Liver (tissue), 9 donors: ENCODE measurements around the gene SMIM35. TPM values are rescaled to one million over a fixed set of nuclear protein-coding genes. Genes with fewer than 3 reads are reported as not detected.
"Not testable (repeated sequence)": the region's sequence is repeated elsewhere in the genome, so short reads cannot be mapped to it uniquely, and the experiment has no call there.

Source experiments
- DNase-seq: peaks from one replicate; pipeline ENCODE4 v3.0.0-alpha.2; 2017; ENCODE audit warnings: low spot score
- H3K27ac ChIP-seq, 2 donors: one replicate each; pipeline ENCODE4 v1.7.0; 2013; ENCODE audit warnings: inconsistent platforms in 2 of 2, low read length in 2 of 2, control low read depth in 1 of 2, low read depth in 1 of 2, mild to moderate bottlenecking in 1 of 2
- H3K27me3 ChIP-seq, 4 donors: one replicate each; pipeline versions ENCODE4 v1.6.1 to v1.7.0; 2013; ENCODE audit warnings: low read length in 3 of 4, inconsistent platforms in 1 of 4, mild to moderate bottlenecking in 1 of 4, moderate library complexity in 1 of 4; ENCODE audit not compliant: control insufficient read depth in 4 of 4, insufficient read depth in 4 of 4
- H3K36me3 ChIP-seq, 4 donors: one replicate each; pipeline versions ENCODE4 v1.6.1 to v1.7.0; 2013; ENCODE audit warnings: low read length in 3 of 4, mild to moderate bottlenecking in 3 of 4, low read depth in 1 of 4, moderate library complexity in 1 of 4; ENCODE audit not compliant: control insufficient read depth in 4 of 4, insufficient read depth in 3 of 4
- H3K4me1 ChIP-seq, 4 donors: one replicate each; pipeline versions ENCODE4 v1.6.1 to v1.7.0; 2013; ENCODE audit warnings: low read length in 3 of 4, mild to moderate bottlenecking in 3 of 4, moderate library complexity in 1 of 4; ENCODE audit not compliant: control insufficient read depth in 4 of 4, insufficient read depth in 4 of 4
- H3K4me3 ChIP-seq, 3 donors: one replicate each; pipeline versions ENCODE4 v1.6.1 to v1.7.0; 2013; ENCODE audit warnings: low read length in 3 of 3, control low read depth in 1 of 3, low read depth in 1 of 3, mild to moderate bottlenecking in 1 of 3
- H3K9ac ChIP-seq, 2 donors: one replicate each; pipeline ENCODE4 v1.7.0; 2013; ENCODE audit warnings: low read length in 2 of 2, mild to moderate bottlenecking in 2 of 2, moderate library complexity in 2 of 2, control low read depth in 1 of 2, low read depth in 1 of 2
- H3K9me3 ChIP-seq, 4 donors: one replicate each; pipeline versions ENCODE4 v1.6.1 to v1.7.0; 2013; ENCODE audit warnings: low read length in 3 of 4; ENCODE audit not compliant: control insufficient read depth in 4 of 4
- ATF3 ChIP-seq: IDR thresholded peaks from 2 replicates; pipeline ENCODE4 v1.6.1; 2016; ENCODE audit warnings: antibody characterized with exemption
- CTCF ChIP-seq: fragments of 150-350 bp; IDR thresholded peaks from 2 replicates; pipeline ENCODE4 v1.5.1; 2017; ENCODE audit warnings: improper control_type of control experiment, low read depth, low read length; ENCODE audit not compliant: missing input control
- EGR1 ChIP-seq, 2 donors: IDR thresholded peaks; 2 replicates each; pipeline ENCODE4 v1.6.1; 2016 to 2018; ENCODE audit warnings: antibody characterized with exemption in 2 of 2, low read depth in 2 of 2
- FOXA1 ChIP-seq: IDR thresholded peaks from 2 replicates; pipeline ENCODE4 v1.6.1; 2016; ENCODE audit warnings: antibody characterized with exemption
- GABPA ChIP-seq, 2 donors: IDR thresholded peaks in 1 of 2; conservative IDR thresholded peaks in 1 of 2; 2 replicates each; pipeline ENCODE4 v1.6.1; 2016; ENCODE audit warnings: antibody characterized with exemption in 2 of 2, mild to moderate bottlenecking in 1 of 2, moderate library complexity in 1 of 2
- HNF4A ChIP-seq, 2 donors: conservative IDR thresholded peaks; 2 replicates each; pipeline ENCODE4 v1.6.1; 2016; ENCODE audit warnings: antibody characterized with exemption in 2 of 2, mild to moderate bottlenecking in 2 of 2
- HNF4G ChIP-seq: IDR thresholded peaks from 2 replicates; pipeline ENCODE4 v1.6.1; 2016; ENCODE audit warnings: antibody characterized with exemption
- JUND ChIP-seq, 2 donors: IDR thresholded peaks; 2 replicates each; pipeline ENCODE4 v1.6.1; 2016; ENCODE audit warnings: antibody characterized with exemption in 2 of 2
- RAD21 ChIP-seq, 2 donors: IDR thresholded peaks; 2 replicates each; pipeline ENCODE4 v1.6.1; 2016; ENCODE audit warnings: antibody characterized with exemption in 2 of 2, mild to moderate bottlenecking in 2 of 2
- WGBS: extraction: QIAGEN DNeasy Blood & Tissue Kit; methylation state at CpG from one replicate; pipeline ENCODE4 v1.1.7; 2013; 5-methylcytosine and 5-hydroxymethylcytosine counted together
- polyA plus RNA-seq, 2 donors: library from polyadenylated mRNA; stranded (reverse) in 1 of 2; unstranded in 1 of 2; fragments of 200-250 nt in 1 of 2; fragments of >200 nt in 1 of 2; fragmentation: Nextera tagmentation in 1 of 2; extraction: Ambion mirVana in 1 of 2; gene quantifications; one replicate each; pipeline versions ENCODE4 v1.2.1 to v1.2.3, GENCODE V29; 2013 to 2015
- total RNA-seq, 2 donors: library from RNA; depleted of rRNA; stranded (reverse); fragments of >200 nt; gene quantifications; one replicate each; pipeline ENCODE4 v1.2.3, GENCODE V29; 2014
- TF ChIP-seq, protein P1 (sequence below): IDR thresholded peaks from 2 replicates; pipeline ENCODE4 v1.6.1; 2016; ENCODE audit warnings: antibody characterized with exemption, mild to moderate bottlenecking
- TF ChIP-seq, protein P2 (sequence below): IDR thresholded peaks from 2 replicates; pipeline ENCODE4 v1.6.1; 2016; ENCODE audit warnings: antibody characterized with exemption
- donor health status: healthy.
- donor health status: healthy.
- donor health status: healthy.
- donor health status: healthy.
- donor health status: healthy.

SMIM35 gene
- total and polyA plus RNA-seq, 4 donors = 0.07 TPM; not detected in 3

DNA sequence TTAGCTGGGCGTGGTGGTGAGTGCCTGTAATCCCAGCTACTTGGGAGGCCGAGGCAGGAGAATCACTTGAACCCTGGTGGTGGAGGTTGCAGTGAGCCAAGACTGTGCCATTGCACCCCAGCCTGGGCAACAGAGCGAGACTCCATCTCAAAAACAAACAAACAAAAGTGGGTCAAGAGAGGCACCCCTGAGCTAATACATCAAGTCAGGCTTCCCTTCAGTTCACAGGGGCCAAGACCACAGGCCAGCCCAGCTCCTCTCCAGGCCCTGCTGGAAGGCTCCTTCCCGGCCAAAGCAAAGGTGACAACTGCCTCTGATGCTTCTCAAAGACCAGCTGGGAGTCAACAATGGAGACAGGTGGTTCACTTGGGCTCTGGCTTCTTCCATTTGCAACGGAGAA lies 24.6 kb downstream of the SMIM35 start:
- H3K4me1 ChIP-seq, H3K27ac ChIP-seq, H3K9me3 ChIP-seq, H3K27me3 ChIP-seq, H3K4me3 ChIP-seq, H3K36me3 ChIP-seq, H3K9ac ChIP-seq, DNase-seq: not testable (repeated sequence)
- WGBS = 92% methylated on average over 5 of the region's 5 CpGs

- Histone ChIP-seq H3K9ac (no peak overlapping the region), H3K4me1 (no peaks in the 10 kb centered on the region), H3K9me3 (no peaks in the 10 kb centered on the region), H3K36me3 (no peaks in the 10 kb centered on the region), H3K27me3 (no peaks in the 10 kb centered on the region), H3K27ac (no peak overlapping the region), H3K4me3 (no peak overlapping the region)
- no peak for TF ChIP-seq JUND (IDR thresholded peaks at IDR 0.05)
- TF ChIP-seq EGR1 (IDR thresholded peaks at IDR 0.05; ENCODE audit: low read depth in 2 of 2) = no peak
- no peak for TF ChIP-seq CTCF
- no peak for TF ChIP-seq HNF4G
- no peak for TF ChIP-seq ATF3
- no peak for TF ChIP-seq GABPA (IDR thresholded peaks at IDR 0.05 in 1 of 2, conservative IDR thresholded peaks at IDR 0.05 in 1 of 2)
- TF ChIP-seq, protein P1, sequence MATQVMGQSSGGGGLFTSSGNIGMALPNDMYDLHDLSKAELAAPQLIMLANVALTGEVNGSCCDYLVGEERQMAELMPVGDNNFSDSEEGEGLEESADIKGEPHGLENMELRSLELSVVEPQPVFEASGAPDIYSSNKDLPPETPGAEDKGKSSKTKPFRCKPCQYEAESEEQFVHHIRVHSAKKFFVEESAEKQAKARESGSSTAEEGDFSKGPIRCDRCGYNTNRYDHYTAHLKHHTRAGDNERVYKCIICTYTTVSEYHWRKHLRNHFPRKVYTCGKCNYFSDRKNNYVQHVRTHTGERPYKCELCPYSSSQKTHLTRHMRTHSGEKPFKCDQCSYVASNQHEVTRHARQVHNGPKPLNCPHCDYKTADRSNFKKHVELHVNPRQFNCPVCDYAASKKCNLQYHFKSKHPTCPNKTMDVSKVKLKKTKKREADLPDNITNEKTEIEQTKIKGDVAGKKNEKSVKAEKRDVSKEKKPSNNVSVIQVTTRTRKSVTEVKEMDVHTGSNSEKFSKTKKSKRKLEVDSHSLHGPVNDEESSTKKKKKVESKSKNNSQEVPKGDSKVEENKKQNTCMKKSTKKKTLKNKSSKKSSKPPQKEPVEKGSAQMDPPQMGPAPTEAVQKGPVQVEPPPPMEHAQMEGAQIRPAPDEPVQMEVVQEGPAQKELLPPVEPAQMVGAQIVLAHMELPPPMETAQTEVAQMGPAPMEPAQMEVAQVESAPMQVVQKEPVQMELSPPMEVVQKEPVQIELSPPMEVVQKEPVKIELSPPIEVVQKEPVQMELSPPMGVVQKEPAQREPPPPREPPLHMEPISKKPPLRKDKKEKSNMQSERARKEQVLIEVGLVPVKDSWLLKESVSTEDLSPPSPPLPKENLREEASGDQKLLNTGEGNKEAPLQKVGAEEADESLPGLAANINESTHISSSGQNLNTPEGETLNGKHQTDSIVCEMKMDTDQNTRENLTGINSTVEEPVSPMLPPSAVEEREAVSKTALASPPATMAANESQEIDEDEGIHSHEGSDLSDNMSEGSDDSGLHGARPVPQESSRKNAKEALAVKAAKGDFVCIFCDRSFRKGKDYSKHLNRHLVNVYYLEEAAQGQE = no peak
- 91% methylated on average over 6 of the region's 6 CpGs for WGBS
- DNase-seq = no peak
Observed at GRCh38 chr11:118061586-118062125, 25.1 kb downstream of the SMIM35 start.

DNA sequence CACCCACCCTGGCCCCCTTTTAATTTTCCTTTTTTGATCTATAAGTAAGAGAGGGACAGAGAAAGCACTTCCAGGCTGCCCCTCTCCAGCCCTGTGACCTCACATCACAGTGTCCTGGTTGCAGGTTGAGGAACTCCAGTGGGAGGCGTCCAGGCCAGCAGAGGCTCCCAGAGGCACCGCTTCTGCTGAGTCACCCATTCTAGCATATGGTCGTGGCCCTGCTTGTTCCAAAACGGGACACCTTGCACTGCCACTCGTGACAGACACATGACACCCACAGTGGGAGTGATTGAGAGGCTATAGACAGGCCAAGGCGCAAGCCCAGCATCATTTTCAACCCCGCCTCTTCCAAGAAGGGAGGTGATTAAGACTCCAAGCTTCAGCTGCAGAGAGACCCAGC lies 25.9 kb downstream of the SMIM35 start:
- TF ChIP-seq HNF4G = no peak
- no peak for TF ChIP-seq FOXA1
- TF ChIP-seq, protein P2, sequence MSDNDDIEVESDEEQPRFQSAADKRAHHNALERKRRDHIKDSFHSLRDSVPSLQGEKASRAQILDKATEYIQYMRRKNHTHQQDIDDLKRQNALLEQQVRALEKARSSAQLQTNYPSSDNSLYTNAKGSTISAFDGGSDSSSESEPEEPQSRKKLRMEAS = no peak
- no peak for TF ChIP-seq RAD21 (IDR thresholded peaks at IDR 0.05)
- no peak for TF ChIP-seq HNF4A (conservative IDR thresholded peaks at IDR 0.05)
- H3K9me3 ChIP-seq = no peaks in the 10 kb centered on the region
- H3K4me1 ChIP-seq = no peaks in the 10 kb centered on the region
- H3K36me3 ChIP-seq = no peaks in the 10 kb centered on the region
- DNase-seq = no peak
- H3K27ac ChIP-seq = no peak overlapping the region
- H3K9ac ChIP-seq = no peak overlapping the region
- no peak overlapping the region for H3K4me3 ChIP-seq
- WGBS = 66% methylated on average over 7 of the region's 7 CpGs
- H3K27me3 ChIP-seq = no peaks in the 10 kb centered on the region
